ENCODE results near the gene USP6NL. TPM values are rescaled to one million over a fixed set of nuclear protein-coding genes. Genes with fewer than 3 reads are reported as not detected.
A peak's percentile ranks its signal among the peaks of the same experiment; 100 is the strongest.

Gene USP6NL
- total RNA-seq (1 to 10 TPM; 1.9 to 3.2 TPM), polyA plus RNA-seq (1.3 TPM)

GRCh38 chr10:11611248-11612020 is at the start of gene USP6NL:
Gene USP6NL, minus strand, starts transcription at chr10:11611650. Its CDS starts 14,016 bp downstream, at chr10:11597634.
- ChIA-PET CTCF (interaction anchor here (0.7 to 2.1 kb wide), 3 partner anchors 10 to 147 kb away, joined by 3 to 5 read pairs (median 4); no protein-coding TSS in a partner anchor), POLR2A (interaction anchor here (0.7 kb wide), 1 partner anchor 9 kb away, joined by 4 read pairs; no protein-coding TSS in a partner anchor)
- Histone ChIP-seq H3K4me1 (ENCODE audit: insufficient read depth, low read length) (peaks cover 6% of the 10 kb centered on the region), H3K4me3 (ENCODE audit: low read length) (peak within 1 kb of the TSS; percentile 67), H3K9me3 (ENCODE audit: low read length) (no peaks in the 10 kb centered on the region), H3K27me3 (ENCODE audit: insufficient read depth, low read length, poor library complexity, severe bottlenecking) (no peaks in the 10 kb centered on the region), H3K36me3 (ENCODE audit: insufficient read depth, low read length) (no peaks in the 10 kb centered on the region), H3K27ac (ENCODE audit: low read depth, low read length) (peak within 1 kb of the TSS; percentile 79)
- H3K4me3 Mint-ChIP-seq: peak within 1 kb of the TSS; percentile 90 to 95 (median 92)
- peak; percentile 26 to 74 (median 66) for DNase-seq
- H3K9me3 Mint-ChIP-seq: peaks cover 0 to 4% (median 2%) of the 10 kb centered on the region in 5 donors
- H3K27ac Mint-ChIP-seq: peak within 1 kb of the TSS; percentile 59 to 92 (median 88)
- H3K36me3 Mint-ChIP-seq: peaks cover 0 to 4% (median 0%) of the 10 kb centered on the region in 3 donors
- H3K4me1 Mint-ChIP-seq: peaks cover 11 to 61% (median 41%) of the 10 kb centered on the region in 3 donors
- peaks cover 6 to 16% of the 10 kb centered on the region in 2 donors for H3K27me3 Mint-ChIP-seq

- Mint-ChIP-seq H3K27ac (no peak overlapping the region), H3K27me3 (peaks cover 4 to 5% of the 10 kb centered on the region in 2 donors), H3K4me3 (no peak overlapping the region), H3K9me3 (no peaks in the 10 kb centered on the region), H3K4me1 (peaks cover 9 to 10% (median 10%) of the 10 kb centered on the region in 3 donors), H3K36me3 (peaks cover 0 to 1% (median 0%) of the 10 kb centered on the region in 3 donors)
- no peak overlapping the region for H3K4me3 ChIP-seq (ENCODE audit: low read length)
- ChIA-PET CTCF (no interaction called here), POLR2A (interaction anchor here (0.7 kb wide), 1 partner anchor 26 kb away, joined by 3 read pairs; no protein-coding TSS in a partner anchor)
- no peaks in the 10 kb centered on the region for H3K36me3 ChIP-seq (ENCODE audit: insufficient read depth, low read length)
- DNase-seq: no peak
- no peak overlapping the region for H3K27ac ChIP-seq (ENCODE audit: low read depth, low read length)
- H3K9me3 ChIP-seq (ENCODE audit: low read length): no peaks in the 10 kb centered on the region
- H3K27me3 ChIP-seq (ENCODE audit: insufficient read depth, low read length, poor library complexity, severe bottlenecking): no peaks in the 10 kb centered on the region
- peaks cover 5% of the 10 kb centered on the region for H3K4me1 ChIP-seq (ENCODE audit: insufficient read depth, low read length)
Measured at GRCh38 chr10:11658801-11659368, 47.4 kb upstream of the USP6NL start.

- POLR2A ChIA-PET: no interaction called here
- no peaks in the 10 kb centered on the region for H3K9me3 Mint-ChIP-seq
Measured at GRCh38 chr10:11655836-11656235, 44.4 kb upstream of the USP6NL start.

GRCh38 chr10:11654659-11655058 is 43.2 kb upstream of the USP6NL start:
- Histone ChIP-seq H3K27ac (ENCODE audit: low read depth, low read length) (no peak overlapping the region), H3K4me1 (ENCODE audit: insufficient read depth, low read length) (no peaks in the 10 kb centered on the region), H3K27me3 (ENCODE audit: insufficient read depth, low read length, poor library complexity, severe bottlenecking) (no peaks in the 10 kb centered on the region), H3K36me3 (ENCODE audit: insufficient read depth, low read length) (no peaks in the 10 kb centered on the region), H3K4me3 (ENCODE audit: low read length) (no peak overlapping the region), H3K9me3 (ENCODE audit: low read length) (no peaks in the 10 kb centered on the region)
- Mint-ChIP-seq H3K36me3 (no peaks in the 10 kb centered on the region), H3K9me3 (no peaks in the 10 kb centered on the region), H3K4me1 (no peaks in the 10 kb centered on the region), H3K27ac (no peak overlapping the region), H3K4me3 (no peak overlapping the region), H3K27me3 (peaks cover 4 to 20% of the 10 kb centered on the region in 2 donors)
- DNase-seq: no peak
- ChIA-PET CTCF (no interaction called here), POLR2A (interaction anchor here (0.5 kb wide), 1 partner anchor 30 kb away, joined by 5 read pairs; no protein-coding TSS in a partner anchor)

More at GRCh38 chr10:11655836-11656235, 44.4 kb upstream of the USP6NL start:
- Mint-ChIP-seq H3K36me3 (no peaks in the 10 kb centered on the region), H3K27me3 (peaks cover 8 to 20% of the 10 kb centered on the region in 2 donors), H3K4me3 (no peak overlapping the region), H3K27ac (no peak overlapping the region), H3K4me1 (no peaks in the 10 kb centered on the region)
- Histone ChIP-seq H3K4me1 (ENCODE audit: insufficient read depth, low read length) (no peaks in the 10 kb centered on the region), H3K4me3 (ENCODE audit: low read length) (no peak overlapping the region), H3K9me3 (ENCODE audit: low read length) (no peaks in the 10 kb centered on the region), H3K27me3 (ENCODE audit: insufficient read depth, low read length, poor library complexity, severe bottlenecking) (no peaks in the 10 kb centered on the region), H3K36me3 (ENCODE audit: insufficient read depth, low read length) (no peaks in the 10 kb centered on the region), H3K27ac (ENCODE audit: low read depth, low read length) (no peak overlapping the region)
- CTCF ChIA-PET: no interaction called here
- no peak for DNase-seq

- Mint-ChIP-seq H3K27ac (peak overlapping the region in 1 of 8 donors; percentile 66), H3K4me3 (no peak overlapping the region), H3K4me1 (no peaks in the 10 kb centered on the region), H3K36me3 (no peaks in the 10 kb centered on the region), H3K27me3 (peaks cover 4 to 20% of the 10 kb centered on the region in 2 donors), H3K9me3 (no peaks in the 10 kb centered on the region)
- ChIA-PET CTCF (no interaction called here), POLR2A (interaction anchor here (0.5 kb wide), 1 partner anchor 30 kb away, joined by 5 read pairs; no protein-coding TSS in a partner anchor)
- Histone ChIP-seq H3K36me3 (ENCODE audit: insufficient read depth, low read length) (no peaks in the 10 kb centered on the region), H3K9me3 (ENCODE audit: low read length) (no peaks in the 10 kb centered on the region), H3K4me1 (ENCODE audit: insufficient read depth, low read length) (no peaks in the 10 kb centered on the region), H3K27me3 (ENCODE audit: insufficient read depth, low read length, poor library complexity, severe bottlenecking) (no peaks in the 10 kb centered on the region), H3K4me3 (ENCODE audit: low read length) (no peak overlapping the region), H3K27ac (ENCODE audit: low read depth, low read length) (no peak overlapping the region)
- DNase-seq: no peak
Measured at GRCh38 chr10:11653758-11654471, 42.5 kb upstream of the USP6NL start.

GRCh38 chr10:11647676-11648075 is 36.2 kb upstream of the USP6NL start:
- Mint-ChIP-seq H3K4me1 (no peaks in the 10 kb centered on the region), H3K36me3 (no peaks in the 10 kb centered on the region), H3K27ac (no peak overlapping the region), H3K4me3 (no peak overlapping the region), H3K9me3 (no peaks in the 10 kb centered on the region), H3K27me3 (peaks cover 2 to 16% of the 10 kb centered on the region in 2 donors)
- no peaks in the 10 kb centered on the region for H3K36me3 ChIP-seq (ENCODE audit: insufficient read depth, low read length)
- no peak for DNase-seq
- H3K27me3 ChIP-seq (ENCODE audit: insufficient read depth, low read length, poor library complexity, severe bottlenecking): no peaks in the 10 kb centered on the region
- no peaks in the 10 kb centered on the region for H3K4me1 ChIP-seq (ENCODE audit: insufficient read depth, low read length)
- ChIA-PET CTCF (no interaction called here), POLR2A (no interaction called here)
- H3K27ac ChIP-seq (ENCODE audit: low read depth, low read length): no peak overlapping the region
- H3K4me3 ChIP-seq (ENCODE audit: low read length): no peak overlapping the region
- no peaks in the 10 kb centered on the region for H3K9me3 ChIP-seq (ENCODE audit: low read length)

- H3K27me3 ChIP-seq (ENCODE audit: insufficient read depth, low read length, poor library complexity, severe bottlenecking): no peaks in the 10 kb centered on the region
- no peaks in the 10 kb centered on the region for H3K4me1 ChIP-seq (ENCODE audit: insufficient read depth, low read length)
- ChIA-PET CTCF (no interaction called here), POLR2A (no interaction called here)
- Mint-ChIP-seq H3K9me3 (no peaks in the 10 kb centered on the region), H3K4me1 (no peaks in the 10 kb centered on the region), H3K27ac (peak overlapping the region in 1 of 8 donors; percentile 39), H3K4me3 (no peak overlapping the region), H3K36me3 (no peaks in the 10 kb centered on the region), H3K27me3 (peaks cover 4 to 25% of the 10 kb centered on the region in 2 donors)
- no peak overlapping the region for H3K27ac ChIP-seq (ENCODE audit: low read depth, low read length)
- no peaks in the 10 kb centered on the region for H3K36me3 ChIP-seq (ENCODE audit: insufficient read depth, low read length)
- no peak for DNase-seq
- H3K4me3 ChIP-seq (ENCODE audit: low read length): no peak overlapping the region
- no peaks in the 10 kb centered on the region for H3K9me3 ChIP-seq (ENCODE audit: low read length)
Measured at GRCh38 chr10:11646450-11646849, 35.0 kb upstream of the USP6NL start.

- Mint-ChIP-seq H3K27me3 (peaks cover 6 to 38% of the 10 kb centered on the region in 2 donors), H3K9me3 (no peaks in the 10 kb centered on the region), H3K27ac (no peak overlapping the region), H3K4me1 (no peaks in the 10 kb centered on the region), H3K36me3 (no peaks in the 10 kb centered on the region), H3K4me3 (no peak overlapping the region)
- no peak for DNase-seq
- Histone ChIP-seq H3K27me3 (ENCODE audit: insufficient read depth, low read length, poor library complexity, severe bottlenecking) (no peaks in the 10 kb centered on the region), H3K9me3 (ENCODE audit: low read length) (no peaks in the 10 kb centered on the region), H3K4me1 (ENCODE audit: insufficient read depth, low read length) (no peaks in the 10 kb centered on the region), H3K36me3 (ENCODE audit: insufficient read depth, low read length) (no peaks in the 10 kb centered on the region), H3K27ac (ENCODE audit: low read depth, low read length) (no peak overlapping the region), H3K4me3 (ENCODE audit: low read length) (no peak overlapping the region)
- ChIA-PET CTCF (no interaction called here), POLR2A (no interaction called here)
Measured at GRCh38 chr10:11643039-11643438, 31.6 kb upstream of the USP6NL start.

Data from CD8-positive, alpha-beta memory T cell (primary cell).